Vagina (tissue), 2 donors: ENCODE data around the gene EFTUD2. TPM values are rescaled to one million over a fixed set of nuclear protein-coding genes. Genes with fewer than 3 reads are reported as not detected.

Experiments
- DNase-seq, 2 donors: peaks; one replicate each; pipeline ENCODE4 v3.0.0-alpha.2; 2017; ENCODE audit errors: extremely low spot score in 2 of 2
- H3K27ac ChIP-seq: fragments of 200-600 bp; sonication (generic); one replicate; pipeline ENCODE4 v1.5.1; 2019
- H3K27me3 ChIP-seq: fragments of 200-600 bp; sonication (generic); one replicate; pipeline ENCODE4 v1.5.1; 2019
- H3K36me3 ChIP-seq, 2 donors: fragments of 200-600 bp; sonication (generic); one replicate each; pipeline ENCODE4 v1.5.1; 2017 to 2019
- H3K4me1 ChIP-seq: fragments of 200-600 bp; sonication (generic); one replicate; pipeline ENCODE4 v1.5.1; 2019
- H3K4me3 ChIP-seq, 2 donors: fragments of 200-600 bp; sonication (generic); 1 replicate in 1 of 2; 2 replicates in 1 of 2; pipeline ENCODE4 v1.5.1; 2016 to 2019
- H3K9me3 ChIP-seq: fragments of 200-600 bp; sonication (generic); one replicate; pipeline ENCODE4 v1.5.1; 2019
- POLR2A ChIP-seq, 2 donors: fragments of 450-650 bp; IDR thresholded peaks; one replicate each; pipeline ENCODE4 v1.6.1; 2017; ENCODE audit warnings: antibody characterized with exemption in 2 of 2, mild to moderate bottlenecking in 2 of 2, moderate library complexity in 2 of 2
- POLR2AphosphoS5 ChIP-seq, 2 donors: sonication (generic); formaldehyde crosslinking; IDR thresholded peaks; one replicate each; pipeline ENCODE4 v1.9.0; 2017; ENCODE audit warnings: antibody characterized with exemption in 2 of 2, mild to moderate bottlenecking in 2 of 2, low read depth in 1 of 2; ENCODE audit not compliant: insufficient read depth in 1 of 2
- intact Hi-C: fragments of 100-400 bp; cut with DNase I; formaldehyde crosslinking; loops from one replicate; pipeline ENCODE4 v1.15.1; 2023
- total RNA-seq: library from RNA; depleted of rRNA; stranded (reverse); fragments of >200 nt; gene quantifications from one replicate; pipeline ENCODE4 v1.2.3, GENCODE V29; 2016
- TF ChIP-seq, protein P1 (sequence below), 3 experiments: fragments of 450-650 bp in 2 of 3; fragments of 200-600 bp in 1 of 3; sonication (generic) in 1 of 3; IDR thresholded peaks; one replicate each; pipeline ENCODE4 v1.5.1; 2017 to 2019; ENCODE audit warnings: antibody characterized with exemption in 3 of 3, mild to moderate bottlenecking in 2 of 3, moderate library complexity in 2 of 3

The EFTUD2 gene
- total RNA-seq, 1 donor from 2014 or later, result 55.5 TPM

DNA sequence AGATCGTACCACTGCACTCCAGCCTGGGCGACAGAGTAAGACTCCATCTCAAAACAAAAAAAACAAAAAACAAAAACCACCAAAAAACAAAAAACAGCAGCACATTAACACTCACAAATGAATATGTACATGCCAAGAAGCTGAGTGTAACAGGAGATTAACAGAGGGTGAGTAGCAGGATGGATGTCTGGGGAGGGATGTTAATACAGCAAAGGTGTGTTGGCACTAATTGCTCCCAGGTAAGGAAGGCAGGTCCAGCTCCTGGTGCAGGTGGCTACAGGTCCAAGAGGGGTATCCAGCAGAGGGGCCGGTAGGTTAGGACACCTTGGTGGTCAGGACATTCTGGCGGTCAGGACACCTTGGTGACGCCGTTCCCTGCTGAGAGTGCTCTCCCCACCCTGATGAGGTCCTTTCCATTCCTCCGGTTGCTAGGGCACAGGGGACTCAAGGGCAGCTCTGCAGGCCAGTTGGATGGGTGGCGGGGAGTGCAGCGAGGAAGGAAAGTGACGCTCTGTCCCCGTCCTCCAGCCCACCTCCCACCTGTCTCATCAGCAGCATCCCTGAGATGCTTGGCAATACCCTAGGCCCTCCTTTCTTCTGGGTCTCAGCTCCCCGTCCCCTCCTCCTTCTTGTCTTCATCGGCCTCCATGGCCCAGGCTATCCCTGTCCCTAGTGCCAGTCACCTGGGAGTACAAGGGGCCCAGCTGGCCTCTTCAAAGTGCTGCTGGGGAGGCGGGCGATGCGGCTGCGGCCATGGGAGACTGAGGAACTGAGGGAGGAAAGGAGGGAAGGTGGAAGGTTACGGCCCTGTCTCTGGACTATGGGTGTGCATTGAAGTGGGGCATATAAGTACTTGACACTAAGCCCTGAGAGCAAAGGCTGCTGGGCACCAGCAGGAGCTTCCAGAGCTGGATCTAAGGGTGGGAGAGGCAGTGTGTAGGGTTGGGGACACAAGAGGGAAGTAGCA lies 26.8 kb upstream of the EFTUD2 start:
- Histone ChIP-seq H3K27ac (no peak overlapping the region), H3K36me3 (no peaks in the 10 kb centered on the region), H3K4me1 (no peaks in the 10 kb centered on the region), H3K9me3 (no peaks in the 10 kb centered on the region), H3K27me3 (no peaks in the 10 kb centered on the region), H3K4me3 (no peak overlapping the region)
- TF ChIP-seq POLR2AphosphoS5 (IDR thresholded peaks at IDR 0.05; ENCODE audit: insufficient read depth in 1 of 2, low read depth in 1 of 2) (no peak), POLR2A (IDR thresholded peaks at IDR 0.05) (no peak)
- TF ChIP-seq, protein P1, sequence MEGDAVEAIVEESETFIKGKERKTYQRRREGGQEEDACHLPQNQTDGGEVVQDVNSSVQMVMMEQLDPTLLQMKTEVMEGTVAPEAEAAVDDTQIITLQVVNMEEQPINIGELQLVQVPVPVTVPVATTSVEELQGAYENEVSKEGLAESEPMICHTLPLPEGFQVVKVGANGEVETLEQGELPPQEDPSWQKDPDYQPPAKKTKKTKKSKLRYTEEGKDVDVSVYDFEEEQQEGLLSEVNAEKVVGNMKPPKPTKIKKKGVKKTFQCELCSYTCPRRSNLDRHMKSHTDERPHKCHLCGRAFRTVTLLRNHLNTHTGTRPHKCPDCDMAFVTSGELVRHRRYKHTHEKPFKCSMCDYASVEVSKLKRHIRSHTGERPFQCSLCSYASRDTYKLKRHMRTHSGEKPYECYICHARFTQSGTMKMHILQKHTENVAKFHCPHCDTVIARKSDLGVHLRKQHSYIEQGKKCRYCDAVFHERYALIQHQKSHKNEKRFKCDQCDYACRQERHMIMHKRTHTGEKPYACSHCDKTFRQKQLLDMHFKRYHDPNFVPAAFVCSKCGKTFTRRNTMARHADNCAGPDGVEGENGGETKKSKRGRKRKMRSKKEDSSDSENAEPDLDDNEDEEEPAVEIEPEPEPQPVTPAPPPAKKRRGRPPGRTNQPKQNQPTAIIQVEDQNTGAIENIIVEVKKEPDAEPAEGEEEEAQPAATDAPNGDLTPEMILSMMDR (IDR thresholded peaks at IDR 0.05), result no peak
- intact Hi-C loops, result loop anchor here (10.0 kb wide), 1 partner anchor 269 kb away; no protein-coding TSS in a partner anchor
- no peak for DNase-seq

DNA sequence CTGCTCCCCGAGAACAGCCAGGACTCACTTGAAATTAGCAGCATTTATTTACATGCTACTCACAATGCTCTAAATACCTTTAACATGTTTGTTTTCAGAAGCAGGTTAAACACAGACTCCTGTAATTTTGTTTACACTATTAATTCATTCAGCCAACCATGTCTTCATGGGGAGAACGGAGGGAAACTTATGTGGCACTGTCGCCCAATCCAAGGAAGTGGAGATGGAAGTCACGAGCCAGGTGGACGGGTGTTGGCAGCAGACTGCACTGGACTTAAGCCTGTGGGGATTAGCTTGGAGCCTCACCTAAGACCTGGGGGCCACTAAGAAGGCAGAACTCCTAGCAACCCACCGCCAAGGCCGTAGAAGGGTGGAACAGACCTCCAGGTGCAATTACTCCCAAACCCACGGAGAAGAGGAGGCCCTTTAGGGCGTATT lies 24.9 kb upstream of the EFTUD2 start:
- DNase-seq, result no peak
- intact Hi-C loops, result loop anchor here (10.0 kb wide), 1 partner anchor 271 kb away; no protein-coding TSS in a partner anchor
- Histone ChIP-seq H3K4me1 (no peaks in the 10 kb centered on the region), H3K9me3 (no peaks in the 10 kb centered on the region), H3K27me3 (no peaks in the 10 kb centered on the region), H3K36me3 (no peaks in the 10 kb centered on the region), H3K4me3 (no peak overlapping the region), H3K27ac (no peak overlapping the region)
- no peak for TF ChIP-seq POLR2AphosphoS5 (IDR thresholded peaks at IDR 0.05; ENCODE audit: insufficient read depth in 1 of 2, low read depth in 1 of 2)
- no peak for TF ChIP-seq POLR2A (IDR thresholded peaks at IDR 0.05)
- TF ChIP-seq, protein P1 (IDR thresholded peaks at IDR 0.05), result no peak

DNA sequence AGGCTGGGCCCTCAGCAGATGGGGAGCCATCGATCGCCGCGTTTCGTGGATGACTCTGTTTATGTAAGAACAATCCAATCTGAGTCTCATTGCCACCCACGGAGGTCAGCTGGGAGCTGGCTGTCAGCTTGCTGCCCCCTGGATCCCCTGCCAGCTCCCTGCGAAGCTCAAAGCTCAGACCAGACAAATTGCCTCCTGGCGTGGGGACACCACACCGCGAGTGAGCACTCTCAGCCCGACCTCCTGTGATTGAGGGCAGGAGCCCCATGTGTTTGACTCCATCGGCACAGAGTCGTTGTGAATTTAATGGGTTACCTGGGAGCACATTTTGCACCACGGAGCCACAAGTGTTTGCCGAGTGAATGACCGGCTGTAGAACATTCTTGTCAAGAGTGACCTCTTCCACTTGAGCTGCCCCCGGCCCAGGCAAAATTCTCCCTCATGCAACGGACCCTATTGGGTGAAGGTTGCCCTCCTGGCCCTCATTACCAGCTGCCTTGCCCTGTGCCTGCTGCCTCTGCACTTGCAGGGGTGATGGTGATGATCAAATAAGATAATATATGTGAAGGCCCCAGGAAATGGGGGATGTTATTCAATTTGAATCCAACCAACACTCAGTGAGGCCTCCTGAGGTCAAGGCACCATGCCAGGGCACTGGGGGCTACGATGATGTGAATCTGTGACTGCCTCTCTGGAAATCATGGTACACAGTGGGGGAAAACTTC lies 23.7 kb upstream of the EFTUD2 start:
- Histone ChIP-seq H3K4me3 (no peak overlapping the region), H3K27ac (no peak overlapping the region), H3K36me3 (no peaks in the 10 kb centered on the region), H3K4me1 (no peaks in the 10 kb centered on the region), H3K9me3 (no peaks in the 10 kb centered on the region), H3K27me3 (no peaks in the 10 kb centered on the region)
- intact Hi-C loops, result loop anchor here (10.0 kb wide), 1 partner anchor 272 kb away; no protein-coding TSS in a partner anchor
- no peak for DNase-seq
- TF ChIP-seq, protein P1 (IDR thresholded peaks at IDR 0.05), result no peak
- no peak for TF ChIP-seq POLR2A (IDR thresholded peaks at IDR 0.05)
- TF ChIP-seq POLR2AphosphoS5 (IDR thresholded peaks at IDR 0.05; ENCODE audit: insufficient read depth in 1 of 2, low read depth in 1 of 2), result no peak

DNA sequence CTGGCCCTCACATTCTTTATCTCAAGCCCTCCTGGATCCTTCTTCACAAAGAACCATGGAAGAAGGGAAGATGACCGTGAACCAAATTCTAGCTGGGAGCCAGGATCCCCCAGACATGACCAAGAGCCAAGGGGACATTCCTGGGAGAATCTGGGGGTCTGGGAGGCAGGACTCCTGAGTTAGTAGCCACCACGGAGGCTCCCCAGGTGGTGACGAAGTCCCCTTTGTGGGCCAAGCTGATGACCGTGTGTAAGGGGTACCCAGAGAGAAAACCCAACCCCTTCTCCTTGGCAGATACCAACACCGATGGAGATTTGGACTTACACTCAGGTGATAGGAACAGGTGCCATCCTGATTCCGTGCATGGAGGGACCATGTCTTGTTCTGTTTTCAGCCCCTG lies 22.9 kb upstream of the EFTUD2 start:
- Histone ChIP-seq H3K4me3 (no peak overlapping the region), H3K27me3 (no peaks in the 10 kb centered on the region), H3K36me3 (no peaks in the 10 kb centered on the region), H3K27ac (no peak overlapping the region), H3K9me3 (no peaks in the 10 kb centered on the region), H3K4me1 (peaks cover 4% of the 10 kb centered on the region)
- DNase-seq, result no peak
- intact Hi-C loops, result loop anchor here (10.0 kb wide), 1 partner anchor 273 kb away; no protein-coding TSS in a partner anchor
- TF ChIP-seq, protein P1 (IDR thresholded peaks at IDR 0.05), result no peak
- TF ChIP-seq POLR2AphosphoS5 (IDR thresholded peaks at IDR 0.05; ENCODE audit: insufficient read depth in 1 of 2, low read depth in 1 of 2) (no peak), POLR2A (IDR thresholded peaks at IDR 0.05) (no peak)
